ENCODE measurements around the gene ARHGAP18. TPM values are rescaled to one million over a fixed set of nuclear protein-coding genes. Genes with fewer than 3 reads are reported as not detected.

The ARHGAP18 gene
- total and polyA plus RNA-seq, 5 experiments from 2014 or later: 0.64 to 2.4 (median 1.4) TPM

DNA sequence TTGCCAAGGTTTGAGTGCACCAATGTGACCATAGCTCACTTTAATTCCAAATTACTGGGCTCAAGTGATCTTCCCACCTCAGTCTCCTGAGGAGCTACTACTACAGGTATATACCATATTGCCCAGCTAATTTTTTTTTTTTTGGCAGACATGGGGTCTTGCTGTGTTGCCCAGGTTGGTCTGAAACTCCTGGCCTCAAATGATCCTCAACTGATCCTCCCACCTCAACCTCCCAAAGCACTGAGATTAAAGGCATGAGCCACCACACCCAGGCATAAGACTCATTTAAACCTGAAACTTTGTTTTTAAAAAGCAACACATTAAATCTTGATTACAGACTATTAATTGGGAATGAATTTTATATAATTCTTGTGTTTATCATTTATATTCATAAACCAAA, 67.7 kb downstream of the ARHGAP18 start:
- H3K4me3 Mint-ChIP-seq: no peak overlapping the region

GRCh38 chr6:129641344-129641743, 68.6 kb downstream of the ARHGAP18 start:
- no peak overlapping the region for H3K4me3 Mint-ChIP-seq
- no peaks in the 10 kb centered on the region for H3K4me1 Mint-ChIP-seq
- no peaks in the 10 kb centered on the region for H3K9me3 Mint-ChIP-seq
- no peaks in the 10 kb centered on the region for H3K36me3 Mint-ChIP-seq
- DNase-seq: no peak
- no peaks in the 10 kb centered on the region for H3K27me3 Mint-ChIP-seq
- no peak overlapping the region for H3K27ac Mint-ChIP-seq
- POLR2A ChIA-PET: interaction anchor here (0.6 to 0.7 kb wide), 2 partner anchors 51 to 1451 kb away, joined by 3 to 7 read pairs; no protein-coding TSS in a partner anchor
- ATAC-seq: no peak

More for the DNA sequence above, 67.7 kb downstream of the ARHGAP18 start:
- no peak for ATAC-seq
- H3K4me1 Mint-ChIP-seq: no peaks in the 10 kb centered on the region
- POLR2A ChIA-PET: interaction anchor here (0.7 kb wide), 1 partner anchor 20 kb away, joined by 3 read pairs; no protein-coding TSS in a partner anchor
- no peaks in the 10 kb centered on the region for H3K9me3 Mint-ChIP-seq
- no peak for DNase-seq
- H3K27ac Mint-ChIP-seq: no peak overlapping the region
- peaks cover 0 to 3% (median 0%) of the 10 kb centered on the region in 5 donors for H3K27me3 Mint-ChIP-seq
- H3K36me3 Mint-ChIP-seq: no peaks in the 10 kb centered on the region

- ATAC-seq: no peak
- Mint-ChIP-seq H3K9me3 (no peaks in the 10 kb centered on the region), H3K4me1 (no peaks in the 10 kb centered on the region), H3K27me3 (no peaks in the 10 kb centered on the region), H3K27ac (no peak overlapping the region), H3K36me3 (no peaks in the 10 kb centered on the region), H3K4me3 (no peak overlapping the region)
- POLR2A ChIA-PET: no interaction called here
- DNase-seq: no peak
Measured at GRCh38 chr6:129638686-129639085, 71.3 kb downstream of the ARHGAP18 start.

- Mint-ChIP-seq H3K36me3 (no peaks in the 10 kb centered on the region), H3K27me3 (no peaks in the 10 kb centered on the region), H3K4me1 (no peaks in the 10 kb centered on the region), H3K9me3 (no peaks in the 10 kb centered on the region), H3K4me3 (no peak overlapping the region), H3K27ac (no peak overlapping the region)
- POLR2A ChIA-PET: no interaction called here
- no peak for DNase-seq
- ATAC-seq: no peak
Measured at GRCh38 chr6:129638055-129638684, 71.8 kb downstream of the ARHGAP18 start.

DNA sequence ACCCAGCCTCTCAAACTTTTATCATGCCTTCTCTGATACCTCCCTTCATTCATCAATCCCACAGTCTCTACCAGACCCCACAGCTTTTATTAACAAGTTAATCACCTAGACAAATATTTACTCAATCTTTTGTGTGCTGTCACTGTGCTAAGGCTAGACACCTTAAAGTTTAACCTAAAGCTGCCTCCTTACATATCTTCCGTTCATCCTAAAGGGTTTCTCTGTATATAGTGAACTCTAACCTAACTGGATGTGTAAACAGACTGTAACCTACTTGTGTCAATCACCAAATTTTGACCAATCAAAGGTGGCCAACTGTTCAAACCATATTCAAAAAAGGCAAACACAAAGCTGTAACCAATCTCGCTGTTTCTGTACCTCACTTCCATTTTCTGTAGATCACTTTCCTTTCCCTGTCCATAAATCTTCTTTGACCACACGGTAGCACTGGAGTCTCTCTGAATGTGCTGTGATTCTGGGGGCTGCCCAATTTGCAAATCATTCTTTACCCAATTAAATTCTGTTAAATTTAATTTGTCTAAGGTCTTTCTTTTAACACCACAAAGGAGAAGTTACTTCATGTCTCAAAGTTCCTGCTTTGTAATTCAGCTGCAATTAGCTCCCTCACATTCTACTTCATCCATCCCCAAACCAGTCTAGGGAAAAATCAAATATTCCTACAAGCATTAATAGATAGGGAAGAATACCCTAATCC, 72.5 kb downstream of the ARHGAP18 start:
- no peak for DNase-seq
- H3K36me3 Mint-ChIP-seq: no peaks in the 10 kb centered on the region
- no peak for ATAC-seq
- H3K9me3 Mint-ChIP-seq: no peaks in the 10 kb centered on the region
- H3K4me3 Mint-ChIP-seq: no peak overlapping the region
- H3K27me3 Mint-ChIP-seq: no peaks in the 10 kb centered on the region
- H3K27ac Mint-ChIP-seq: no peak overlapping the region
- POLR2A ChIA-PET: no interaction called here
- no peaks in the 10 kb centered on the region for H3K4me1 Mint-ChIP-seq

- Mint-ChIP-seq H3K27ac (no peak overlapping the region), H3K36me3 (no peaks in the 10 kb centered on the region), H3K9me3 (no peaks in the 10 kb centered on the region), H3K4me3 (no peak overlapping the region), H3K27me3 (no peaks in the 10 kb centered on the region), H3K4me1 (no peaks in the 10 kb centered on the region)
- no peak for ATAC-seq
- POLR2A ChIA-PET: no interaction called here
- no peak for DNase-seq
Measured at GRCh38 chr6:129635396-129636130, 74.4 kb downstream of the ARHGAP18 start.

DNA sequence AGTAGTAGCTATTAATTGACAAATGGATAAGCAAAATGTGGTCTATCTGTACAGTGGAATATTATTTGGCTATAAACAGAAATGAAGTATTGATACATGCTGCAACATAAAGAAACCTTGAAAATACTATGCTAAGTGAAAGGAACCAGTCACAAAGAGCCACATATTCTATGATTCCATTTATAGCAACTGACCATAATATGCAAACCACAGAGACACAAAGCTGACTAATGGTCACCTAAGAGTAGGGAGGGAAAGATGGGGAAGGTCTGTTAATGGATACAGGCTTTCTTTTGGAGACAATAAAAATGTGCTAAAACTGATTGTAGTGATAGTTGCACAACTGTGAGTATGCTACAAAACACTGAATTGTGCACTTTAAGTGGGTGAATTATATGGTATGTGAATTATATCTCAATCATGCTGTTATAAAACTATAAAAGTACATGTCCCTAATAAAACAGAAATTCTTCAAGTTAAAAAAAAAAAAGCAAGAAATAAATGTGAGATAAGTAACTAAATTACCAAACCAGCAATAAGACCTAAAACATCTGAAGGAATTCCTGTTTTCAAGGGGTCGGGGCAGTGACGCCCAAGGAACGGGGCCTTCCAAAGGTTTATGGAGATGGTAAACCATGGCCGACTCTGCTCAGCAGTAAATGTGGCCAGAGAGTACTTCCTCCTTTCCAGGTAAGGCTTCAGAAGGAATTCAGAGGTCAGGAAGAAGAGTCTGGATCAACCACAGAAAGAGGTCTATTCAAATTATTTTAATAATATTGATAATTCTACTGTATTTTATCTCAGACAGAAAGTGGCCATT, 75.4 kb downstream of the ARHGAP18 start:
- no peaks in the 10 kb centered on the region for H3K4me1 Mint-ChIP-seq
- no peak for ATAC-seq
- H3K9me3 Mint-ChIP-seq: no peaks in the 10 kb centered on the region
- no peak for DNase-seq
- POLR2A ChIA-PET: no interaction called here
- H3K36me3 Mint-ChIP-seq: no peaks in the 10 kb centered on the region
- no peak overlapping the region for H3K4me3 Mint-ChIP-seq
- no peaks in the 10 kb centered on the region for H3K27me3 Mint-ChIP-seq
- no peak overlapping the region for H3K27ac Mint-ChIP-seq

DNA sequence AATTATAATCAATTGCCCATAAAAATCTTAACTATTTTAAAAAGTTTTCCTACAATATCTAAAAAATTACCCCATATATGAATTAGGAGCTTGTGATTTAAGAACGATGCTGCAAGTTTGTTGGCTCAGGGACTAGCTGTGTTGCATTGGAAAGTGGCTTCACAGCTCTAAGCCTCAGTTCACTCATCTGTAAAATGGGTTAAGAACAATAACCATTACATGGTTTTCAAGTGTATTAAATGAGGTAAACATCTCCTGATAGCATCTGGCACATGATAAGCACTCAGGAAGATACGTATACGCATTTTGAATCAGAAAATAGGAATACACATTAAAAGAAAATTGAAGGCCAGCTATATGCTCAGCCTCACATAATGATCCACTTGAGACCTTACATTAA, 76.4 kb downstream of the ARHGAP18 start:
- Mint-ChIP-seq H3K27me3 (no peaks in the 10 kb centered on the region), H3K9me3 (no peaks in the 10 kb centered on the region), H3K27ac (no peak overlapping the region), H3K36me3 (no peaks in the 10 kb centered on the region), H3K4me3 (no peak overlapping the region), H3K4me1 (no peaks in the 10 kb centered on the region)
- DNase-seq (no peak), ATAC-seq (no peak)
- POLR2A ChIA-PET: interaction anchor here (0.7 kb wide), 1 partner anchor 116 kb away, joined by 4 read pairs; no protein-coding TSS in a partner anchor

DNA sequence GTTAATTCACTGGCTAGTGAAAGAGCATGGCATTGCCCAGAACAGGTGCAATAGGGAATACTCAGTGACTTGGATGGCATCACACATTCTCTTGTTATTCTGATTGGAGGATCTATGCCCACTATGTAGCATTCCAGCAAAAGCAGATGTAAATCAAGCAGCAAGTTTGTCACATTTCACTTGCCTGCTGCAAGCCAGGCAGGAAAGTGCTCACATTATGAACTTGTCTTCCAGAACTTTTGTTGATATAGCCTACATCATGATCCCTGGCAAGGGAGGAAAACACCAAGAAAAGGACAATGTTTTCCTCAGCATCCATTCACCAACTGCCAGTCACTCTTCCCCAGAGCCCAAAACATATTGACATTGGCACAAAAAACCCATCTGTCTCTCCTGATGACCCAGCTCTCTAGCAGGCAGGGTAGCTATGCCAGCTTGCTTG, 77.8 kb downstream of the ARHGAP18 start:
- Mint-ChIP-seq H3K4me1 (no peaks in the 10 kb centered on the region), H3K9me3 (no peaks in the 10 kb centered on the region), H3K4me3 (no peak overlapping the region), H3K27ac (peak overlapping the region in 1 of 10 donors; percentile 9), H3K36me3 (no peaks in the 10 kb centered on the region), H3K27me3 (no peaks in the 10 kb centered on the region)
- POLR2A ChIA-PET: no interaction called here
- ATAC-seq (no peak), DNase-seq (no peak)

DNA sequence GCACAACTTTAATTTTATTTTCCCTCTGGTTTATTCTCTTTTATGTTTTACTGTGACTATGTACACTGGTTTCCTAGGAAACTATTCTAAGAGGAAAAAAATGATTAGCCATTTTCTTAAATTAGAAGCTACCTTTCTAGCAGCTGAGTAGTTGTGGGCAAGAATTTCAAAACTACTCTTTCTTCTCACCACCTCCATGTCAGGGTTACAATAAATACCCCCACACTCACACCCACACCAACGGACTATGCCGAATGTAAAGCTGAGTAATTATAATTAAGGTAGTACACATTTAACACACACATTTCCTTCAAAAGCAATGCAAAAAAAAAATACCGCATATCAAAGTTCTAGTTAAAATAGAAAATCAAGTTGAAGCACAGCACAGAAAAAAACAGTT, 78.9 kb downstream of the ARHGAP18 start:
- Mint-ChIP-seq H3K4me3 (no peak overlapping the region), H3K9me3 (no peaks in the 10 kb centered on the region), H3K27ac (no peak overlapping the region), H3K27me3 (no peaks in the 10 kb centered on the region), H3K4me1 (no peaks in the 10 kb centered on the region), H3K36me3 (no peaks in the 10 kb centered on the region)
- POLR2A ChIA-PET: no interaction called here
- DNase-seq: no peak
- no peak for ATAC-seq

DNA sequence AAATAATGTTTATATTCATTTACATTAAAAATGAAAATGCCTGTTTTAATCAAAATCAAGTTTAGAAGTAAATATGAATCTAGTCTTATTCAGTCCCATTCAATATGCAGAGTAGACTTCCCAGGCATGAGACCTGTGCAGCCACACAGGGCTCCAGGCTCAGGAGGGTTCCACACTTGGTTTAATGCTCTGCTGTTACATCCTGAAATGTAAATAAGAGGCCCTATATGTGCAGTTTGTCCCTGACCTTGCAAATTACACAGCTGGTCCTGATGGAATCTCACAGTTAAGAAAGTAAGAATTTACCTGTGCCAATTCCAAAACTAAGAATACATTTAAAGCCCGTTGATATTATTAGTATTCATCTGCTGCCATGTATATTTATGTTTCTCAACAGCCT, 79.4 kb downstream of the ARHGAP18 start:
- H3K4me3 Mint-ChIP-seq: no peak overlapping the region
- ATAC-seq: no peak
- no peaks in the 10 kb centered on the region for H3K27me3 Mint-ChIP-seq
- no peak overlapping the region for H3K27ac Mint-ChIP-seq
- no peaks in the 10 kb centered on the region for H3K36me3 Mint-ChIP-seq
- DNase-seq: no peak
- no peaks in the 10 kb centered on the region for H3K4me1 Mint-ChIP-seq
- H3K9me3 Mint-ChIP-seq: no peaks in the 10 kb centered on the region
- POLR2A ChIA-PET: no interaction called here

DNA sequence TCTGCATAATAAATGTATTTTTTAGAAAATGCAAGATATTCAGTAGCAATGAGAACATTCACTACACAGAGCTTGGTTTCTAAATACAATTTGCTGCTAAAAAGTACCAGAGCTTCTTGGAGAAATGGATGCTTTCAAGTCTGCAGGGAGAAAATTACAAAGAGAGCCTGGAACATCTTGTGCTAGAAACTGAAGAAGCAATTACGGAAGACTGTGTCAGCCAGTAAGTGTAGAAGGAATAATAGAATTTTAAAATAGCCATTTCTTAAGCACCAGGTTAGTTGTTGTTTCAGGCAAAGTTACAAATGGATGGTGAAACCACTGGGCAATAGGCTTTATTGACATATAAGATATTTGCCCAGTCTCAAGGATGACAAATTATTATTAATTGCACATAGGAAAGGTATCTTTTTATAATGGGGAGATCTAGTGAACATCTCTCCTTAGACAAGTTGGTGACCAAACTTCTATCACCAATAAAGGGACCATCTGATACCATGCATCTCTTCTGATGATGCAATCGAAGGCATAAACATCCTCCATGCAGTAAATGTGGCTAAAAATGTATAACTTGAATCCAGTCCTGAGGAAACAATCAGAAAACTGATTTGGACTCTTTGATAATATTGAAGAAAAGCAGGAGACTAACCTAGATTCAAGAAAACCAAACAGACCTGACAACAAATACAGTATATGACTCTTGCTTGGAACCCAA, 81.7 kb downstream of the ARHGAP18 start:
- Mint-ChIP-seq H3K9me3 (no peaks in the 10 kb centered on the region), H3K27ac (no peak overlapping the region), H3K27me3 (no peaks in the 10 kb centered on the region), H3K36me3 (no peaks in the 10 kb centered on the region), H3K4me1 (no peaks in the 10 kb centered on the region), H3K4me3 (no peak overlapping the region)
- DNase-seq: no peak
- POLR2A ChIA-PET: no interaction called here
- ATAC-seq: no peak
